ENCODE measurements around the gene NUDT22.

NUDT22 gene

GRCh38 chr11:64206457-64207255 lies 19.4 kb upstream of the NUDT22 start, which contains the start of gene FERMT3:
Gene FERMT3, plus strand, starts transcription at chr11:64206721. Its CDS starts 644 bp downstream, at chr11:64207365.
- DNase-seq (ENCODE audit: low spot score): no peak

DNA sequence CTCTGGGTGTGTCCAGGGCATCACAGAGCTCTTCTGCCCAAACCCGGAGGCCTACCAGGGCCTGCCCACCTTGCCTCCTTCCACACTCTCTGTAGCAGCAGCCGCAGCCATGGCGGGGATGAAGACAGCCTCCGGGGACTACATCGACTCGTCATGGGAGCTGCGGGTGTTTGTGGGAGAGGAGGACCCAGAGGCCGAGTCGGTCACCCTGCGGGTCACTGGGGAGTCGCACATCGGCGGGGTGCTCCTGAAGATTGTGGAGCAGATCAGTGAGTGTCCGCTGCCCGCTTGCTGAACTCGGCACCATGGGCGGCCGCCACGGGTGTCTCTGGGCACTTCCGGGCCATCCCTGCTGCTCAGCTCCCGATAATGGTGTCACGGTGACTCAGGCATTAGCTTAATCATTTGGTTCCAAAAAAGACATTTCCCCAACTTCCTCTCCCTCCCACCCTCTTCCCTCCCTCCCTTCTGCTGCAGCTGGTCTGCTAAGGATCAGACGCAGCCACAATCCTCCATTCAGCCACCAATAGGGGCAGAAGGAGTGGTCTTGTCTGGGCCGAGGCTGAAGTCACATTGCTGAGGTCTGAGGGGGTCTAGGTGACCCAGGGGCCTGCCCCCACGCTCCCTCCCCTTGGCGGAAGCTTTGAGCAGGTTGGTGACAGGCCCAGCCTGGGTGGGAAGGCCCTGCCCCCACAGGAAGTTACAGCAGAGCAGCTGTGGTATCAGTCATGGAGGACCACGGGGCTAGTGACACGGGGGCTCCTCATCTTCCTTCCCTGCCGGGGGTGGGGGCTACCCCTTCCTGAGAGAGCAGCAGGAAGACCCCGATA lies 18.6 kb upstream of the NUDT22 start:
- no peak for DNase-seq (ENCODE audit: low spot score)

GRCh38 chr11:64208086-64208795 lies 17.8 kb upstream of the NUDT22 start:
- DNase-seq (ENCODE audit: low spot score): no peak

- DNase-seq (ENCODE audit: low spot score): no peak
These were observed 17.1 kb upstream of the NUDT22 start for GRCh38 chr11:64208796-64209562.

GRCh38 chr11:64209563-64209843 lies 16.6 kb upstream of the NUDT22 start:
- DNase-seq (ENCODE audit: low spot score): no peak

DNA sequence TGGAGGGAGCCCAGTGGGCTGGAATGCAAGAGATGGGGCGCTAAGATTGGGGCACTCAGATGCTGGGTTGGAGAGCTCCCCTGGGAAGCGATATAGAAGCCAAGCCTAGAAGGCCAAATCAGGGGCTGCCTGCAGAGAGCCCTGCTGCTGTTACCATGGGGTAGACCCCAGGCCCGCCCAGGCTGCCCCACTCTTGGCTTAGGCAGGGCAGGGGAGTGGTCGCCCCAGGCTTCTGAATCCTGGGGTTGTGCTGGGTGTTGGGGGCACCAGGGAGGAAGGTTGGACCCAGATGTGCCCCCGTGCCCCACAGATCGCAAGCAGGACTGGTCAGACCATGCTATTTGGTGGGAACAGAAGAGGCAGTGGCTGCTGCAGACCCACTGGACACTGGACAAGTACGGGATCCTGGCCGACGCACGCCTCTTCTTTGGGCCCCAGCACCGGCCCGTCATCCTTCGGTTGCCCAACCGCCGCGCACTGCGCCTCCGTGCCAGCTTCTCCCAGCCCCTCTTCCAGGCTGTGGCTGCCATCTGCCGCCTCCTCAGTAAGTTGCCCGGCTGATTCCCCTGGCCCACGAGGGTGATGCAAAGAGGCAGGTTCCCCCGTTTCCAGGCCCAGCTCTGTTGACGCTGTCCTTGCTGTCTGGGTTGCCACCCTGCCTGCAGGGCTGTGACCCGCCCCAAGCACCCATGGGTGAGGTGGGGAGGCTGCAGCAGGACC lies 15.6 kb upstream of the NUDT22 start:
- DNase-seq (ENCODE audit: low spot score): no peak

DNA sequence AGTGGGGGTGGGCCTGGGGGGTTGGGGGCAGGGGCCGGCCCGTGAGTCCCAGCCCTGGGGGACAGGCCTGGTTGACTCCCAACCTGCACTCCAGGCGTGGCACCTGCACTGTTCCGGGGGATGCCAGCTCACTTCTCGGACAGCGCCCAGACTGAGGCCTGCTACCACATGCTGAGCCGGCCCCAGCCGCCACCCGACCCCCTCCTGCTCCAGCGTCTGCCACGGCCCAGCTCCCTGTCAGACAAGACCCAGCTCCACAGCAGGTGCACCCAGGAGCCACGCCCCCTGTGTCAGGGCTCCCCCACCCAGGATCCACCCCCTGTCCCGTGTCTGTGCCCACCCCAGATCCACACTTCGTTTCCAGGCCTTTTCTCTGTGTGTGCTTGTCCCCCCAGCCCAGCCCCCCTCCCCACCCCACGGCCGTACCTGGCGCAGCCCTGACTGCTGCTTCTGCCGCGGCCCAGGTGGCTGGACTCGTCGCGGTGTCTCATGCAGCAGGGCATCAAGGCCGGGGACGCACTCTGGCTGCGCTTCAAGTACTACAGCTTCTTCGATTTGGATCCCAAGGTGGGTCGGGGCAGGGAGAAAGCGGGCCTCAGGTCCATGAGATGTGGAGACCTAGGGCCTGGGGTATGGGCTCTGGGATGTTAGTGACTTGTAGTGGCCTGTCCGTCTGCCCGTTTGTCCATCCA lies 14.7 kb upstream of the NUDT22 start:
- DNase-seq (ENCODE audit: low spot score): no peak

DNA sequence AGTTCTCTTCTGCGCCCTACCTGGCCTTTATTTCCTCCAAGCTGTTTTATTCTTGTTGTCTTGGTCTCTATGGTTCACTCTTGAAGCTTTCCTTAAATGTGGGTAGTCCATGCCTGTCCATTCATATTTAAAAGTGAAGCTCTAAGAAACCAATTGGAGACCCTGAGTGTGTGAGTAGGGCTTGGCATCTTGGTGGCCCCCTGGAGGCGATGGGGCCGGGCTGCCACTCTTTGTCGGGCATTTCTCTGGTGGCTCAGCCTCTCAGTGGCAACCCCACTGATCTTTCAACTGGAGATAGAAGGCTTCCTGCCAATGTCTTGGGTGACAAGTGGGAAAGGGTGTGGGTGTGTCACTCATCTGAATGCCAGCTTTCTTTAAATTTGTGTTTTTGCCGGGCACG lies 9.2 kb upstream of the NUDT22 start:
- no peak for DNase-seq (ENCODE audit: low spot score)

- DNase-seq (ENCODE audit: low spot score): no peak
These were observed 7.3 kb upstream of the NUDT22 start for GRCh38 chr11:64218628-64219353.

- no peak for DNase-seq (ENCODE audit: low spot score)
These were observed 6.8 kb upstream of the NUDT22 start for GRCh38 chr11:64219354-64219684.

DNA sequence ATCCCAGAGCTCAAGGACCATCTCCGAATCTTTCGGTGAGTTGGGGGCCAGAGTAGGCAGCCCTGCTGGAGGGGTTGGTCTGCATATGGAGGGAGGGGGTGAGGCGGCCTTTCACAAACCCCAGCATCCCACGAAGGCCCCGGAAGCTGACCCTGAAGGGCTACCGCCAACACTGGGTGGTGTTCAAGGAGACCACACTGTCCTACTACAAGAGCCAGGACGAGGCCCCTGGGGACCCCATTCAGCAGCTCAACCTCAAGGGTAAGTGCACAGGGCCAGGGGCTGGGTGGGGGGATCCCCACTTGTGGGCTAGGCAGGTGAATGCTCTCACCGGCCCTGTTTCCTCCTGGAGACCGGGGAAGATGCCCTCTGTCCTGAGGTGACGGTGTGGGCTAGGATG lies 6.3 kb upstream of the NUDT22 start:
- no peak for DNase-seq (ENCODE audit: low spot score)

DNA sequence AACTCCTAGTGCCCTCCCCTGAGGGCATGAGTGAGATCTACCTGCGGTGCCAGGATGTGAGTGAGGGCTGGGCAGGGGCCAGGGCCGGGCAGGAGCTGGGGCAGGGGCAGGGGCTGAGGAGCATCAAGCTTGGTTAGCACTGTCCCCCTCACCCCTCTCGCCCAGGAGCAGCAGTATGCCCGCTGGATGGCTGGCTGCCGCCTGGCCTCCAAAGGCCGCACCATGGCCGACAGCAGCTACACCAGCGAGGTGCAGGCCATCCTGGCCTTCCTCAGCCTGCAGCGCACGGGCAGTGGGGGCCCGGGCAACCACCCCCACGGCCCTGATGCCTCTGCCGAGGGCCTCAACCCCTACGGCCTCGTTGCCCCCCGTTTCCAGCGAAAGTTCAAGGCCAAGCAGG lies 5.8 kb upstream of the NUDT22 start:
- no peak for DNase-seq (ENCODE audit: low spot score)

GRCh38 chr11:64220798-64221197 lies 5.3 kb upstream of the NUDT22 start:
- no peak for DNase-seq (ENCODE audit: low spot score)

- no peak for DNase-seq (ENCODE audit: low spot score)
These were observed 3.4 kb upstream of the NUDT22 start for GRCh38 chr11:64222651-64223000.

- DNase-seq (ENCODE audit: low spot score): no peak
These were observed 2.9 kb upstream of the NUDT22 start for GRCh38 chr11:64223001-64223651.

DNA sequence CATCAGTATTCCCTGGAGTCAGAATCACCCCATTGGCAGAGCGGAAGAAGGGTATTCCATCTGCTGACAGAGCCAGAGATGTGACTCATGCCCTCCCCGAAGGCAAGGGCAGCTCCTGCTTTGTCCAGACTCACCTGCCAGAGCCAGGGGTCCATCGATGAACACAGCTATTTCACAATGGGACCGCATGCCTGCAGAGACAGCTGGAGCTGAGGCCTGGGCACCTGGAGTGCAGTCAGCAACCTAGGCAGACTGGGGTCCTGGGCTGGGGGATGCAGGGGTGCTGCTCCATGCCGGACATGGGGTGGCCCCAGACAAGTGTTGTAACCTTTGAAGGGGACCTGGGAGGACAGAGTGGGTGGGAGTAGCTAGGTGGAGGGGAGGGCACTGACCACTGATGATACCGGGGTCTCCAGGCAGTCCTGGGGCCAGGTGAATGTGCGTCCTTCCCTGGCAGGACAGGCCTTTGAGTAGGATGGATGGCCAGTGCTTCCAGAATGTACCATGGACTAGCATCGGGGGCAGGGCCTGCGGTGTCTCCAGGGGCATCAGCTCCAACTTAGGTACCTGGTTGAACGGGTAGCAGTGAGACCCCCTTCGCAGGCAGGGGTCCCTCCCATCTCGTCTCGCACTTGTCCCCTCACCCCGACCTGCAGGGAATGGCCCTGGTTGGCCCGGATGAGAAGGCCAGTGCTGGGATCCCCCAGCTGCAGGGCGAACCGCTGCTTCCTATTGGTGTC lies 1.8 kb upstream of the NUDT22 start:
- DNase-seq (ENCODE audit: low spot score): no peak

- DNase-seq (ENCODE audit: low spot score): no peak
These were observed 1.0 kb upstream of the NUDT22 start for GRCh38 chr11:64224891-64225607.

GRCh38 chr11:64226507-64227051 lies 505 bp downstream of the NUDT22 start:
- no peak for DNase-seq (ENCODE audit: low spot score)
